HL-60/S4 (cell line): ENCODE results near the gene PEX5L.
"Not testable (repeated sequence)": the region's sequence is repeated elsewhere in the genome, so short reads cannot be mapped to it uniquely, and the experiment has no call there.

ENCODE experiments used
- in situ Hi-C: fragments of 300-500 bp; cut with MboI; formaldehyde crosslinking; loops from 2 replicates; pipeline ENCODE4 v1.14.3; 2022; ENCODE audit warnings: low sequenced_read_pairs

The PEX5L gene

GRCh38 chr3:179794355-179794754, 242.4 kb downstream of the PEX5L start:
- in situ Hi-C loops: no loop called here

- in situ Hi-C loops: no loop called here
Observed at GRCh38 chr3:179791793-179792192, 244.9 kb downstream of the PEX5L start.

- in situ Hi-C loops: no loop called here
Observed at GRCh38 chr3:179788996-179789395, 247.7 kb downstream of the PEX5L start.

GRCh38 chr3:179782841-179783240, 253.9 kb downstream of the PEX5L start:
- in situ Hi-C loops: not testable (repeated sequence)

GRCh38 chr3:179775416-179776122, 261.2 kb downstream of the PEX5L start:
- in situ Hi-C loops: no loop called here

GRCh38 chr3:179772297-179772696, 264.4 kb downstream of the PEX5L start:
- in situ Hi-C loops: no loop called here

GRCh38 chr3:179771797-179772196, 264.9 kb downstream of the PEX5L start:
- in situ Hi-C loops: no loop called here

- in situ Hi-C loops: no loop called here
Observed at GRCh38 chr3:179769411-179770247, 267.1 kb downstream of the PEX5L start.

- in situ Hi-C loops: no loop called here
Observed at GRCh38 chr3:179768080-179768479, 268.7 kb downstream of the PEX5L start.

GRCh38 chr3:179766416-179767133, 270.2 kb downstream of the PEX5L start:
- in situ Hi-C loops: no loop called here

- in situ Hi-C loops: no loop called here
Observed at GRCh38 chr3:179765396-179765795, 271.3 kb downstream of the PEX5L start.

GRCh38 chr3:179760944-179761343, 275.8 kb downstream of the PEX5L start:
- in situ Hi-C loops: no loop called here

GRCh38 chr3:179750720-179751328, 285.9 kb downstream of the PEX5L start:
- in situ Hi-C loops: no loop called here

- in situ Hi-C loops: no loop called here
Observed at GRCh38 chr3:179745716-179746115, 291.0 kb downstream of the PEX5L start.

GRCh38 chr3:179745079-179745478, 291.7 kb downstream of the PEX5L start:
- in situ Hi-C loops: no loop called here
